GM19438 (cell line): ENCODE data around the gene GGT5.
"Not testable (repeated sequence)": the region's sequence is repeated elsewhere in the genome, so short reads cannot be mapped to it uniquely, and the experiment has no call there.

Experiments used
- ATAC-seq: cut with Tn5 transposase; IDR thresholded peaks from one replicate; pipeline ENCODE4 v1.9.1; 2021; ENCODE audit warnings: low read depth; ENCODE audit not compliant: unreplicated experiment

GGT5 gene

GRCh38 chr22:24207264-24208011 is 37.4 kb downstream of the GGT5 start:
- ATAC-seq, result no peak

GRCh38 chr22:24206460-24207263 is 38.2 kb downstream of the GGT5 start:
- not testable (repeated sequence) for ATAC-seq

DNA sequence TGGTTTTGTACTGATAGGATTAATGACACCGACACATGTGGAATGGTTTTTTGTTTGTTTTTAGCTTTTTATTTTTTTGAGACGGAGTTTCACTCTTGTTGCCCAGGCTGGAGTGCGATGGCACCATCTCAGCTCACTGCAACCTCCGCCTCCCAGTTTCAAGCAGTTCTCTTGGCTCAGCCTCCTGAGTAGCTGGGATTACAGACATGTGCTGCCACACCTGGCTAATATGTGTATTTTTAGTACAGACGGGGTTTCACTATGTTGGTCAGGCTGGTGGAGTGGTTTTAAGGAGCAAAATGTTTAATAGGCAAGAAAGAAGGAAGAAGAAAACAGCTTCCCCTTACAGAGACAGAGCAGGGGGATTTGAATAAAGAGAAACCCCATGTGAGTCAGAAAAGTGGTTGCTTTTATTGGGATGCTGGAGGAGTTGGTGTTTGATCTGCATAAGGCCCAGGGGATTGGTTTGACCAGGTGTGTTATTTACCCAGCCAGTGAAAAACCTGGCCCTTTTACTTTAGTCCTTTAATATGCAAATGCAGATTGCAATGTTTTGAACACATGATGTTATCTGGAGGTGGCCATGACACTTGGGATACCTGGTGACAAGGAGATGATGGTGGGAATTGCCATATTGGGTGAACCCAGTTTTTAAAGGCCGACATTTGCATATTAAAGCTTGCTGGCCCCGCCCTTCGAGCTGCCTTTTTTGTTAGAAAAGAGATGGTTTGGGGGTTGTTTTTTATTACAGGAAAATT is 39.3 kb downstream of the GGT5 start:
- no peak for ATAC-seq

GRCh38 chr22:24203856-24204255 is 41.0 kb downstream of the GGT5 start:
- not testable (repeated sequence) for ATAC-seq

DNA sequence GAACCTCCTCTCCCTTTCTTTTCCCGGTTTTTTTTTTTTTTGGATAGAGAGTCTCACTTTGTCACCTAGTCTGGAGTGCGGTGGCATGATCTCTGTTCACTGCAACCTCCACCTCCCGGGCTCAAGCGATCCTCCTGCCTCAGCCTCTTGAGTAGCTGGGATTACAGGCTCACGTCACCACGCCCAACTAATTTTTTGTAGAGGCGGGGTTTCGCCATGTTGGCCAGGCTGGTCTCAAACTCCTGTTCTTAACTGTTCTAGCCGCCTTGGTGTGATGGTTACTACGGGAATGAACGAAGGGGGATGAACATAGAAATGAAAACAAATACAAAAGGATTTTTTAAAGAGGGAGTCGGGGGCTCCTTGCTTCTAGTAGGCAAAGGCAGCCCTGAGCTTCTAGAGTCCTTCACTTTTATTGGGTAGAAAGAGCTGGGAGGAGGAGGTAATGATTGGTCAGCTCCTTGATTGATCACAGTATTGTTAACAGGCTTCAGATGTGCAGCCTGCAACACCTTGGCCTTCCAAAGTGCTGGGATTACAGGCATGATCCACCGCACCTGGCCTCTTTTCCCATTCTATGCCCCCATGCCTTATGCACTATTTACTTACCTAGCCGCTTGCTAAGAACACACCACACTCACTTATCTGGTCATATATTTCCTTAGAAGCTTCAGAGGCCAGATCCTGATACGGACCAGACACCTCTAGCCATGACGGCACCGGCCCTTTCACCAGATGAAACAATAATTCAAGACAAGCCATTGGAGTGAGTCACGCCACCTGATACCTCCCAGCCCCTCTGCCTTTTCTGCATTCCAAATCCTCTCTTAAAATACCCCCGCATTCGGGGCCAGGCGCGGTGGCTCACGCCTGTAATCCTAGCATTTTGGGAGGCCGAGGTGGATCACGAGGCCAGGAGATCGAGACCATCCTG is 42.9 kb downstream of the GGT5 start:
- ATAC-seq, result no peak

GRCh38 chr22:24200619-24201212 is 44.2 kb downstream of the GGT5 start:
- ATAC-seq, result no peak

- no peak for ATAC-seq
Measured at GRCh38 chr22:24198682-24199052, 46.2 kb downstream of the GGT5 start.

GRCh38 chr22:24191893-24192292 is 53.0 kb downstream of the GGT5 start:
- ATAC-seq, result no peak

DNA sequence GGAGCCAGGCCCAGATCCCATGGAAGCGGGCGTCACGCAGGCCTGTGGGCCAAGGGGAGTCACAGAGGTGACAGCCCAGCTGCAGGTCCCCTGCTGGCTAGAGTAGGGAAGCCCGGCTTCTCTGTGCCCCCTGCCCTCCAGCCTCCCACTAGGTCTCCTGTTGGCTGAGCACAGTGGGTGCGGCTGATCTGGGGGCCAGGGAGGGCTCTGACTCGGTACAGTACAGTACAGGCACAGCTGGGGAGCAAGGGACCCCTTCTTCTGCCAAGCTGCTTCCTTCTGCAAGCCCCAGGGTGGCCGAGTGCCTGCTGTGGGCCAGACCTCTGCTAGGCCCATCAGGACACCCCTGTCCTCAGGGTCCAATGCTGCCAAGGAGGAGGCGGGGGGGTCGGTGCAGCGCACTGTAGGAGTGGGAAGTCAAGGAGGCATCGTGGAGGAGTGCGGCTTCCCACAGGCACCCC is 53.5 kb downstream of the GGT5 start:
- ATAC-seq, result no peak

GRCh38 chr22:24190596-24191208 is 54.2 kb downstream of the GGT5 start:
- no peak for ATAC-seq

GRCh38 chr22:24190159-24190540 is 54.7 kb downstream of the GGT5 start:
- ATAC-seq, result no peak

DNA sequence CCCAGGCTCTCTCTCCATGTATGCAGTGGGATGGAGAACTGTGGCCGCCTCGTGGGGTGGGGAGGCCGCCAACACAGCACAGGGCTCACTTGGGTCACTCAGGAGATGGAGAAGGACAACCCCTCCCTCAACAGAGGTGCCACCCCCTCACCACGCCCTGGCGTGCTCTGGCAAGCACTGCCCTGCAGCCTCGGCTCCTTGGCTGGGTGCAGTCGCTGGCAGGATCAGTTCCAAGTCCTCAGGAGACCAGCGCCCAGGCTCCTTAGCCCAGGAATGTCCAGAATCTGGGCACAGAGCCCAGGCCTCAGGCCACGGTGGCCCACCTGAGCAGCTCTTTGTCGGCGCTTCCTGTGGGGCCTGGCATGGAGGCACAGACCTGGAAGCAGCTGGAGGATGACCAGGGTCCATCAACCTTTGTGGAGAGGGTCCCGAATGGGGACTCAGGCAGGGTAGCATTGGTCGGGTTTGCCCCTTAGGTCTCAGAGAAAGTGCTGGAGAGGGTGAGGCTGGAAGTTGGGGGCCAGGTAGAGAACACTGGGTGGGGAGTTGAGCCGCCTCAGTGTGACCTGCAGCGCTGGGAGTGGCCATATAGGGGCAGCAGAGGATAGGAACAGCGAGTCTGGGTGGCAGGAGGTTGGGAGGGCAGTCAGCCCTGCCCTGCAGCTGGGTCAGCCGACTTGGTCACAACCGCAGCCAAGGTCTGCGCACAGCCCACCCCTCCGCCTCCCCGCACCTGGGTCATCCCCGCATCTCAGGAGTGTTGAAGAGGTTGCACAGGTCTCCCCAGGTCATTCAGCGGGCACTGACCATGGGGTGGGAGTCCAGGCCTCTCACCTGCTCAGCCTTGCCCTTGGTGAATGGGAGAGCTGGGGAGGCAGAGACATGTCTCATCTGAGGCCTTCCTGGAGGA is 55.4 kb downstream of the GGT5 start:
- ATAC-seq, result no peak

- no peak for ATAC-seq
Measured at GRCh38 chr22:24188705-24189248, 56.1 kb downstream of the GGT5 start.

GRCh38 chr22:24187731-24188644 is 56.9 kb downstream of the GGT5 start:
- no peak for ATAC-seq

DNA sequence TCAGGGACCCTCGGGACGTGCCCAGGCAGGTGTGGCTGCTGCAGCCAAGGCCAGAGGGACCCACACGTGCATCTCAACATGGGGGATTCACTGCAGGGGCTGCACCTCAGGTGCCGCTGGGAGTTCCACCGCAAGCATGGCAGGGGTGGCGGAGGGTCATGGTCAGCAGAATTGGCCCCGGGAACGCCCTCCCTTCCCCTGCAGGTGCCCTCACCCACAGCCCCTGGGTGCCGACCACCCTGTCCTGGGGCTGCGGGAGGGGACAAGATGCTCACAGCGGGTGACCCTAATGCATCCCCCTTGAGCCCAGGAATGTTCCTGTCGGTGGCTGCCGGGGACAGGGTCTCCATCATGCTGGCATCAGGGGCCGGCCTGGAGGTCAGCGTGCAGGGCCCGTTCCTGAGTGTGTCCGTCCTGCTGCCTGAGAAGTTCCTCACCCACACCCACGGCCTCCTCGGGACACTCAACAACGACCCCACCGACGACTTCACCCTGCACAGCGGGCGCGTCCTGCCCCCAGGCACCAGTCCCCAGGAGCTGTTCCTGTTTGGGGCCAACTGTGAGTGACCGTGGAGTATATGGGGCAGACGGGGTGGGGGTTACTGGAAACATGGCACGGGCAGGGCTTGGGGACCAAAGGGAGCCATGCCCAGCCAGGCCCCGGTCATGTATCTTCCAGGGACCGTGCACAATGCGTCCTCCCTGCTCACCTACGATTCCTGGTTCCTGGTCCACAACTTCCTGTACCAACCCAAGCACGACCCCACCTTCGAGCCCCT is 57.8 kb downstream of the GGT5 start:
- no peak for ATAC-seq

GRCh38 chr22:24186352-24186740 is 58.5 kb downstream of the GGT5 start:
- no peak for ATAC-seq
